Right lobe of liver (tissue), 4 donors: ENCODE data around the gene CYSTM1.
"Not testable (repeated sequence)": the region's sequence is repeated elsewhere in the genome, so short reads cannot be mapped to it uniquely, and the experiment has no call there.

Experiments used
- CTCF ChIP-seq, 4 donors: fragments of 200-600 bp in 3 of 4; fragments of 450-650 bp in 1 of 4; IDR thresholded peaks; one replicate each; pipeline versions ENCODE4 v1.5.1 to v1.8.0; 2016 to 2022; ENCODE audit warnings: antibody characterized with exemption in 4 of 4, mild to moderate bottlenecking in 2 of 4
- POLR2A ChIP-seq: fragments of 450-650 bp; IDR thresholded peaks from one replicate; pipeline ENCODE4 v1.6.1; 2017; ENCODE audit warnings: antibody characterized with exemption, mild to moderate bottlenecking
- donor health status: DM: no; HTN: no; CAD: no.
- donor health status: DM: no; HTN: no; CAD: no.
- donor health status: DM: no; HTN: yes; CAD: no.

DNA sequence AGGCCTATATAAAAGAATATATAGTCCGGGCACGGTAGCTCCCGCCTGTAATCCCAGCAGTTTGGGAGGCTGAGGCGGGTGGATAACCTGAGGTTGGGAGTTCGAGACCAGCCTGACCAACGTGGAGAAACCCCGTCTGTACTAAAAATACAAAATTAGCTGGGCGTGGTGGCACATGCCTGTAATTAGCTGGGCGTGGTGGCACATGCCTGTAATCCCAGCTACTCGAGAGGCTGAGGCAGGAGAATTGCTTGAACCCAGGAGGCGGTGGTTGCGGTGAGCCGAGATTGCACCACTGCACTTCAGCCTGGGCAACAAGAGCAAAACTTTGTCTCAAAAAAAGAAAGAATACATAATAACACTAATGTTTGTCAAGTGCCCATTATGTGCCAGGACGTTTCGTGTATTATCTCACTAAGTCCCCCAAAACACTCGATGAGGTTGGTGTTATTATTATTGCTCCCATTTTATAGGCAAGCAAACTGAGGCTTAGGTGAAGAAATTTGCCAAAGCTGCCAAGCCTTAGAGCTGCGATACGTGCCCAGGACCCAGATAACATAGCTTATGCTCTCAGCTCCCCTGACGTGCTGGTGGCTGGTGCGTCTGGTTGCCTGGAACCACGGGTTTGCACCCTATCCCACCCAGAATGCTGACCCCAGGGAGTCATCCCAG, 20.1 kb upstream of the CYSTM1 start:
- TF ChIP-seq POLR2A; CTCF (IDR thresholded peaks at IDR 0.05): not testable (repeated sequence)
